GM19467 (cell line): ENCODE results near the gene FAHD2A.
"Not testable (repeated sequence)": the region's sequence is repeated elsewhere in the genome, so short reads cannot be mapped to it uniquely, and the experiment has no call there.

Source experiments
- ATAC-seq: cut with Tn5 transposase; IDR thresholded peaks from one replicate; pipeline ENCODE4 v1.9.1; 2021; ENCODE audit warnings: mild to moderate bottlenecking, moderate library complexity; ENCODE audit not compliant: unreplicated experiment

The FAHD2A gene

GRCh38 chr2:95433373-95433772 lies 30.9 kb downstream of the FAHD2A start:
- not testable (repeated sequence) for ATAC-seq

GRCh38 chr2:95433973-95434372 lies 31.5 kb downstream of the FAHD2A start:
- not testable (repeated sequence) for ATAC-seq

- not testable (repeated sequence) for ATAC-seq
Observed at GRCh38 chr2:95434507-95435076, 32.1 kb downstream of the FAHD2A start.

GRCh38 chr2:95435162-95435871 lies 32.8 kb downstream of the FAHD2A start:
- not testable (repeated sequence) for ATAC-seq

- ATAC-seq = not testable (repeated sequence)
Observed at GRCh38 chr2:95435872-95436209, 33.3 kb downstream of the FAHD2A start.

GRCh38 chr2:95442474-95443099 lies 40.1 kb downstream of the FAHD2A start:
- not testable (repeated sequence) for ATAC-seq

- not testable (repeated sequence) for ATAC-seq
Observed at GRCh38 chr2:95445317-95445716, 42.8 kb downstream of the FAHD2A start.

GRCh38 chr2:95463292-95463691 lies 60.8 kb downstream of the FAHD2A start:
- ATAC-seq = not testable (repeated sequence)
